K562 (cell line): ENCODE data around the gene ZNF385C. TPM values are rescaled to one million over a fixed set of nuclear protein-coding genes. Genes with fewer than 3 reads are reported as not detected.

Experiments
- ATAC-seq: fragments of 200-7000 bp; cut with Tn5 transposase; 3 replicates; pipeline ENCODE4 v1.9.1; 2020; ENCODE audit warnings: moderate library complexity
- BruUV-seq: library from RNA; stranded (reverse); fragments of 400-500 nt; replicated peaks from 2 replicates; lab custom pipeline; 2021; lab: Mats Ljungman, UMichigan
- CTCF ChIA-PET: fragments of 300-600 bp; formaldehyde crosslinking; extraction: SDS; loops from one replicate; lab custom pipeline; 2021; ENCODE audit warnings: low intra/inter-chr PET ratio; lab: Yijun Ruan, JAX
- POLR2A ChIA-PET: fragments of 300-600, 350-650 bp; sonication (Branson Sonifier 250); formaldehyde crosslinking; extraction: SDS; loops from one replicate; lab custom pipeline; 2021; ENCODE audit warnings: antibody characterized with exemption, inconsistent platforms; lab: Yijun Ruan, JAX
- DNase-seq, 4 experiments: peaks; one replicate each; pipeline versions ENCODE4 v3.0.0 to v3.0.0-alpha.2; 2011 to 2018; ENCODE audit warnings: low spot score in 3 of 4, mixed read lengths in 3 of 4; ENCODE audit errors: extremely low read depth in 1 of 4
- FAIRE-seq: peaks from 2 replicates; lab custom pipeline; 2011; peaks lifted over from hg19 to GRCh38; lab: Jason Lieb, UNC
- H2AFZ ChIP-seq: 2 replicates; pipeline ENCODE4 v1.6.0; 2011; ENCODE audit warnings: low read depth, low read length, control low read depth, inconsistent platforms
- H3K27ac ChIP-seq: fragments of 200-600 bp; 3 replicates; pipeline ENCODE4 v1.8.0; 2011; ENCODE audit warnings: low read depth, mild to moderate bottlenecking, control low read depth, inconsistent platforms, low read length, moderate library complexity, mixed read lengths; ENCODE audit errors: extremely low read depth
- H3K27me3 ChIP-seq, 2 experiments: fragments of 300-600 bp in 1 of 2; 2 replicates in 1 of 2; 3 replicates in 1 of 2; pipeline versions ENCODE4 v1.6.0 to v1.8.0; 2011; ENCODE audit warnings: inconsistent platforms in 2 of 2, low read length in 2 of 2, mild to moderate bottlenecking in 1 of 2, mixed read lengths in 1 of 2, moderate library complexity in 1 of 2; ENCODE audit not compliant: control insufficient read depth in 2 of 2, insufficient read depth in 2 of 2
- H3K36me3 ChIP-seq: fragments of 300-600 bp; 3 replicates; pipeline ENCODE4 v1.8.0; 2011; ENCODE audit warnings: mild to moderate bottlenecking, low read length, inconsistent platforms; ENCODE audit not compliant: control insufficient read depth, insufficient read depth
- H3K4me1 ChIP-seq, 2 experiments: fragments of 200-600 bp in 1 of 2; replicated peaks in 1 of 2; 2 replicates in 1 of 2; 3 replicates in 1 of 2; pipeline versions ENCODE4 v1.5.1 to v1.8.0; 2011; ENCODE audit warnings: inconsistent platforms in 2 of 2, low read length in 2 of 2, mild to moderate bottlenecking in 1 of 2, mixed read lengths in 1 of 2, moderate library complexity in 1 of 2; ENCODE audit not compliant: control insufficient read depth in 2 of 2, insufficient read depth in 2 of 2
- H3K4me2 ChIP-seq: 2 replicates; pipeline ENCODE4 v1.6.1; 2011; ENCODE audit warnings: low read length, control low read depth, inconsistent platforms, mixed read lengths; ENCODE audit not compliant: insufficient read depth
- H3K4me3 ChIP-seq: fragments of 200-600 bp; sonication (generic), shearing (Covaris generic); 2 replicates; pipeline ENCODE4 v1.5.1; 2016; ENCODE audit warnings: control low read depth, inconsistent platforms
- H3K79me2 ChIP-seq: fragments of 200-600 bp; 3 replicates; pipeline ENCODE4 v1.8.0; 2011; ENCODE audit warnings: low read length, inconsistent platforms; ENCODE audit not compliant: control insufficient read depth, insufficient read depth
- H3K9ac ChIP-seq, 2 experiments: 2 replicates each; pipeline versions ENCODE4 v1.6.0 to v1.6.1; 2011; ENCODE audit warnings: low read depth in 2 of 2, low read length in 2 of 2, control low read depth in 1 of 2, inconsistent platforms in 1 of 2, mild to moderate bottlenecking in 1 of 2, mixed read lengths in 1 of 2; ENCODE audit not compliant: insufficient read depth in 1 of 2
- H3K9me1 ChIP-seq: one replicate; pipeline ENCODE4 v1.6.0; 2011; ENCODE audit warnings: inconsistent platforms, mild to moderate bottlenecking, low read length, moderate library complexity; ENCODE audit not compliant: control insufficient read depth, insufficient read depth
- H3K9me3 ChIP-seq: replicated peaks from 2 replicates; pipeline ENCODE4 v1.5.1; 2011; ENCODE audit warnings: low read depth, low read length, inconsistent platforms; ENCODE audit not compliant: control insufficient read depth, insufficient read depth
- H4K20me1 ChIP-seq: replicated peaks from 2 replicates; pipeline ENCODE4 v1.6.1; 2011; ENCODE audit warnings: low read length, inconsistent platforms, mixed read lengths; ENCODE audit not compliant: control insufficient read depth, insufficient read depth
- CREBBP ChIP-seq: IDR thresholded peaks from one replicate; pipeline ENCODE4 v1.6.1; 2012; ENCODE audit warnings: low read depth, mild to moderate bottlenecking, control low read depth, inconsistent platforms, low read length
- DACH1 ChIP-seq: fragments of 450-650 bp; IDR thresholded peaks from 2 replicates; pipeline ENCODE4 v1.6.1; 2018; ENCODE audit not compliant: partially characterized antibody
- NEUROD1 ChIP-seq: fragments of 150-350 bp; IDR thresholded peaks from 2 replicates; pipeline ENCODE4 v1.6.1; 2014; ENCODE audit warnings: borderline replicate concordance, low read length, low read depth; ENCODE audit not compliant: partially characterized antibody
- WGBS: fragments of 100-300 bp; shearing (Covaris generic); methylation state at CpG from one replicate; pipeline ENCODE4 v1.1.6; 2016; ENCODE audit warnings: low coverage, mixed read lengths; ENCODE audit not compliant: insufficient coverage; ENCODE audit errors: missing lambda C conversion rate; 5-methylcytosine and 5-hydroxymethylcytosine counted together
- in situ Hi-C: fragments of 300-500 bp; cut with MboI; formaldehyde crosslinking; loops from 4 replicates; pipeline ENCODE4 v1.15.0; 2018; ENCODE audit warnings: inconsistent platforms, mixed read lengths
- intact Hi-C: fragments of 100-400 bp; cut with micrococcal nuclease; formaldehyde crosslinking; loops from 2 replicates; pipeline ENCODE4 v1.14.2; 2022
- polyA plus RNA-seq, 8 experiments: library from polyadenylated mRNA; depleted of rRNA in 4 of 8; stranded (reverse) in 5 of 8; unstranded in 3 of 8; fragments of >200 nt; fragmentation: Nextera tagmentation in 2 of 8; fragmentation: Illumina TruSeq in 1 of 8; extraction: Ambion mirVana in 2 of 8; extraction: Trizol in 1 of 8; gene quantifications; 2 replicates each; pipeline versions ENCODE4 v1.2.1 to v1.2.3, GENCODE V29; 2011 to 2014; ENCODE audit warnings: inconsistent platforms in 1 of 8, missing spikeins in 1 of 8
- total RNA-seq, 7 experiments: library from RNA; depleted of rRNA in 6 of 7; stranded (reverse); fragments of >200 nt in 6 of 7; fragmentation: Illumina TruSeq in 2 of 7; extraction: Trizol in 2 of 7; gene quantifications; 2 replicates each; pipeline versions ENCODE4 v1.2.1 to v1.2.3, GENCODE V29; 2011 to 2021; ENCODE audit warnings: low replicate concordance in 1 of 7
- TF ChIP-seq, protein P1 (sequence below): sonication (generic); formaldehyde crosslinking; IDR thresholded peaks from 2 replicates; pipeline ENCODE4 v1.8.0; 2022; ENCODE audit warnings: missing genetic modification reagents, mild to moderate bottlenecking, moderate library complexity, borderline replicate concordance
- TF ChIP-seq, protein P2 (sequence below): fragments of 250-450 bp; sonication (Bioruptor Pico); IDR thresholded peaks from 2 replicates; pipeline ENCODE4 v1.8.0; 2021; ENCODE audit warnings: moderate library complexity, mild to moderate bottlenecking, inconsistent platforms
- TF ChIP-seq, protein P3 (sequence below), 2 experiments: fragments of 200-800 bp in 1 of 2; sonication (Bioruptor generic) in 1 of 2; sonication (generic) in 1 of 2; formaldehyde crosslinking in 1 of 2; IDR thresholded peaks in 1 of 2; conservative IDR thresholded peaks in 1 of 2; 2 replicates each; pipeline versions ENCODE4 v1.5.0 to v1.6.1; 2016 to 2020; ENCODE audit warnings: missing compliant biosample characterization in 1 of 2, missing genetic modification characterization in 1 of 2, missing genetic modification reagents in 1 of 2

Gene ZNF385C
- total and polyA plus RNA-seq, 9 of the 15 experiments (the other 6 are each of a cell fraction or from before 2014, with no cell fraction given), result 0.03 to 0.35 (median 0.18) TPM; not detected in 1

DNA sequence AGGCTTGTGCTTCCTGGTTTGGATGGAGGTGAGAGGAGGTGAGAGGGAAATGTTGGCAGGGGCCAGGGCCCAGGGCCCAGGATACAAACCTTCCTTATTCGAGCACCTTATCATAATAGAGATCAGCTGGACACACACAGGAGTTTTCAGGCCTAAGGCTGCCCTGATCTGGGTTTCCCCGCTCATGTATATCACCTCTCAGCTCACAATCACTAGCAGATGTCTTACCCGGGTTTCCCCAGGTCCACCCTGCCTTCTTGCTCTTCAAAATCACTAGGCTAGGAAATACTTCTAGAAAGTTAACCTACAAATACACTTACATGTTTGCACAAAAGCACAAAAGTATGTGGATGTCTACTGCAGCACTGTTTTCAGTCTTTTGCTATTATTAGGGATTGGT lies 28.6 kb upstream of the ZNF385C start:
- Histone ChIP-seq H3K4me1 (peaks cover 0 to 14% of the 10 kb centered on the region in 2 experiments; a peak in 2 of 5 replicates), H3K79me2 (peaks cover 13% of the 10 kb centered on the region; the same call in 2 of the 3 replicates), H3K4me3 (no peak overlapping the region), H2AFZ (no peak overlapping the region), H3K27ac (no peak overlapping the region), H3K4me2 (no peak overlapping the region), H3K36me3 (peaks cover 76% of the 10 kb centered on the region), H3K9me3 (no peaks in the 10 kb centered on the region), H3K9ac (no peak overlapping the region), H4K20me1 (0 out of 2 replicates have a peak, but pooled peaks cover 2% of the 10 kb centered on the region), H3K9me1 (peaks cover 3% of the 10 kb centered on the region), H3K27me3 (no peaks in the 10 kb centered on the region)
- no TSS peak for BruUV-seq
- ChIA-PET CTCF (no interaction called here), POLR2A (no interaction called here)
- no peak for ATAC-seq
- intact Hi-C loops, result no loop called here
- DNase-seq, result no peak
- TF ChIP-seq CREBBP (no peak), DACH1 (no peak), NEUROD1 (no peak)
- TF ChIP-seq, protein P1, sequence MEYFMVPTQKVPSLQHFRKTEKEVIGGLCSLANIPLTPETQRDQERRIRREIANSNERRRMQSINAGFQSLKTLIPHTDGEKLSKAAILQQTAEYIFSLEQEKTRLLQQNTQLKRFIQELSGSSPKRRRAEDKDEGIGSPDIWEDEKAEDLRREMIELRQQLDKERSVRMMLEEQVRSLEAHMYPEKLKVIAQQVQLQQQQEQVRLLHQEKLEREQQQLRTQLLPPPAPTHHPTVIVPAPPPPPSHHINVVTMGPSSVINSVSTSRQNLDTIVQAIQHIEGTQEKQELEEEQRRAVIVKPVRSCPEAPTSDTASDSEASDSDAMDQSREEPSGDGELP (CRISPR knock-in tag), result no peak
- TF ChIP-seq, protein P2, sequence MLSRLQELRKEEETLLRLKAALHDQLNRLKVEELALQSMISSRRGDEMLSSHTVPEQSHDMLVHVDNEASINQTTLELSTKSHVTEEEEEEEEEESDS (CRISPR knock-in tag), result no peak
- TF ChIP-seq, protein P3, sequence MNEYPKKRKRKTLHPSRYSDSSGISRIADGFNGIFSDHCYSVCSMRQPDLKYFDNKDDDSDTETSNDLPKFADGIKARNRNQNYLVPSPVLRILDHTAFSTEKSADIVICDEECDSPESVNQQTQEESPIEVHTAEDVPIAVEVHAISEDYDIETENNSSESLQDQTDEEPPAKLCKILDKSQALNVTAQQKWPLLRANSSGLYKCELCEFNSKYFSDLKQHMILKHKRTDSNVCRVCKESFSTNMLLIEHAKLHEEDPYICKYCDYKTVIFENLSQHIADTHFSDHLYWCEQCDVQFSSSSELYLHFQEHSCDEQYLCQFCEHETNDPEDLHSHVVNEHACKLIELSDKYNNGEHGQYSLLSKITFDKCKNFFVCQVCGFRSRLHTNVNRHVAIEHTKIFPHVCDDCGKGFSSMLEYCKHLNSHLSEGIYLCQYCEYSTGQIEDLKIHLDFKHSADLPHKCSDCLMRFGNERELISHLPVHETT (CRISPR knock-in tag; conservative IDR thresholded peaks at IDR 0.05 in 1 of 2, IDR thresholded peaks at IDR 0.05 in 1 of 2), result no peak
- in situ Hi-C loops, result no loop called here
- 73% methylated on average over 3 of the region's 3 CpGs for WGBS
- no peak for FAIRE-seq
